Activated naive CD8-positive, alpha-beta T cell treated with anti-CD3 and anti-CD28 coated beads, Interleukin-2, amount 50 U/mL, for 16 hours (primary cell): ENCODE measurements around the gene EMCN.

Experiments
- DNase-seq: peaks from one replicate; pipeline ENCODE4 v3.0.0-alpha.2; 2020; ENCODE audit warnings: low read depth, low spot score

Gene EMCN

DNA sequence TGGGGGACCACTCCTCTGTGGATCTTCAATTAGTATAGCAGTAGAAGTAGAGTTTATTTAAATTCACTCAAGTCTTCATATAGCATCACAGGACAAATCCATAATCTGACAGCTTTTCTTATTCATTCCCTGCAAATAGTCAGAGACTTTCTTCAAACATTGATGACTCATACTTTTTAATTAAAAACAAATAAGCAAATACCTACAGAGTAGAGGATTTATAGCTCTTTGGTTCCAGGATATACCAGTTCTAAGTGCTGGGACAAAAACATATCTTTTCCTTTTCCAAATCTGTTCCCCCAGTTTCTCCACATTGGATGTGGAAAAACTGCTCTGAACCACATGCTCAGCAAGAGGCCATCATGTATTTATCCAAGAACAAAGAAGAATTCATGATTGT is 24.1 kb downstream of the EMCN start:
- DNase-seq = no peak

DNA sequence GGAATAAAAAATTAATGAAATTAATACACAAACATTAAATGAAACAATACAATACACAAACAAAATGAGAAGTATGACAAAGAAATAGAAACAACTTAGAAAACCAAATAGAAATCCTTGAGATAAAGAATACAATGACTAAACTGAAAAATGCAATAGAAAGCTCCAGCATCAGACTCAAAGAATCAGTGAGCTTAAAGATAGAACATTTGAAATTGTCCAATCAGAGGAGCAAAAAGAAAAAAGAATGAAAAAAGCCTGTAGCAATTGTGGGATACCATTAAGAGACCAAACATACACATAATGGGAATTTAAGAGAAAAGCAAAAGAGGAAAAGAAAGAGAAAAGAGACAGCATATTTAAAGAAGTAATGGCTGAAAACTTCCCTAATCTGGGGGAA is 25.7 kb downstream of the EMCN start:
- no peak for DNase-seq

- DNase-seq = no peak
Measured at GRCh38 chr4:100489305-100489704, 28.5 kb downstream of the EMCN start.

GRCh38 chr4:100486496-100486895 is 31.3 kb downstream of the EMCN start:
- no peak for DNase-seq

GRCh38 chr4:100483796-100484195 is 34.0 kb downstream of the EMCN start:
- DNase-seq = no peak

- no peak for DNase-seq
Measured at GRCh38 chr4:100479971-100480370, 37.9 kb downstream of the EMCN start.

DNA sequence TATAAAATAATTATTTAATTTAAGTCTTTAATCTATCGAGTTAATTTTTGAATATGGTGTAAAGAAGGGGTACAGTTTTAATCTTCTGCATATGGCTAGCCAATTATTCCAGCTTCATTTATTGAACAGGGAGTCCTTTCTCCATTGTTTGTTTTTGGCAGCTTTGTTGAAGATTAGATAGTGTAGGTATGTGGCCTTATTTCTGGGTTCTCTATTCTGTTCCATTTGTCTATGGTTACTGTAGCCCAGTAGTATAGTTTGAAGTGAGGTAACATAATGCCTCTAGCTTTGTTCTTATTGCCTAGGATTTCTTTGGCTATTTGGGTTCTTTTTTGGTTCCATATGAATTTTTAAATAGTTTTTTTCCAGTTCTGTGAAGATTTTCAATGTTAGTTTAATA is 48.3 kb downstream of the EMCN start:
- no peak for DNase-seq

DNA sequence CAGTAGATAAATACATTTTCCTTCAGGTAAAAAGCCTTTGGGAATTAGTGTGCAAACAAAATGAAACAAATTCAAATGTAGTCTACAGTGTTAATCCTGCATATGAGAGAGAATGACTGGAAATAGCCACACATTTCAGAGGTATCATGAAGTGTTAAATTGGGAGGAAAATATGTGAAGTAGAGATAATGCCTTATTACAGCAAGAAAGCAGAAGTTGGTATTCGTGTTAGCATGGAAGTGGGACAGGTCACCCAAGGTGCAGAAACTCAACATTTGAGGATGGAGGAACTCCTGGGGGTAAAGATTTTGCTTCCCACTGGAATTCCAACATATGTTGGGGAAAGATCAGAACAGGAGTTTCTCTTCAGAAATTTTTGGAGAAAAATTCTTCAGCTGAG is 51.3 kb downstream of the EMCN start:
- no peak for DNase-seq

DNA sequence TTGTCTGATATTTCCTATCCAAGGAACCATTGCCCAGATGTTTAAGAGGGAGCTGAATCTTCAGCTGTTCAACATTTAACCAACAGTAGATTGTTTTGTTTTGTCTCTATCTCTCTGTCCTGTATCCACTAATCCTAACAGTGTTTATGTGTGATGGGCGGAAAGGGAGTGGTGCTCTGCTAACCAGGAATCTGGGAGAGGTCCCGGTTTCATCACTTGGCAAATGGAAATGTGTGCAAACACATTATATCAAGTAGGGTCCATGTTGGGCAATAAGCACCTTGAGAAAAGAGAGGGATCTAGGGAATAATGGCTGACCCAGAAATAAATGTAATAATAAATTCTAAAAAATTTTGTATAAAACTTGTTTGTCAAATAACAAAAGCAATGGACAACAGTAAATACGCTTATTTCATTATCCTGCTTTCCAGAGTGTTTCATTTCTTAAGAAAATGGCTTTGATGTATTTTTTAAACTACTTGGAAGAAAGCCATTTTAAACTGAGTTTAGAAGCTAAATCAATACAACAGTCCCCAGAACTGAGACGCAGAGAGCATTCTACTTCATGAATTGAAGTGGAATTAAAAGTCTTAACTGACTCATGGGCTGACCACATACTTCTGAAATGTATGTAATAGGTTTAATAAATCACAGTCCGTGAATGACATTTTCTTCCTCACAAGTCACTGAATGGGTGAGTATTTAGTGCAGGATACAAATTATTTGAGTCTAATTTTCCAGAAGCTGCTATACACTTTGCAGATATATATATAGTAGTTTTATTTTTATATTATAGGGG is 55.8 kb downstream of the EMCN start:
- no peak for DNase-seq

DNA sequence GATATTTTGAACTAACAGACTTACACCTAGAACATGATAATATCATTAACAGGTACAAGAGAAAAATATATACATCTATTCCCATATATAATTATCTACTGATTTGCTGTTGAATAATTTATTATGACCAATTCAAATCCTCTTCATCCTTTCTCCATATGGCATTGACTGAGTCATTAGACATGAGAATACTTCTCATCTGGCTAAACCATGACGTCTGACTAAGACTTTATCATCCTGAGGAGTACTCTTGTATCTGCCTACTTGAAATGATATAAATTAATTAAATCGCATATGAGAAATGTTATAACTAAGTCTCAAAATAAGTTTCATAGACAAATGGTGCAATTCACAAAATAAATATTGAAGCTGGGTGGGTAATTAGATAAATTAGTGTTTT is 67.4 kb downstream of the EMCN start:
- DNase-seq = no peak

DNA sequence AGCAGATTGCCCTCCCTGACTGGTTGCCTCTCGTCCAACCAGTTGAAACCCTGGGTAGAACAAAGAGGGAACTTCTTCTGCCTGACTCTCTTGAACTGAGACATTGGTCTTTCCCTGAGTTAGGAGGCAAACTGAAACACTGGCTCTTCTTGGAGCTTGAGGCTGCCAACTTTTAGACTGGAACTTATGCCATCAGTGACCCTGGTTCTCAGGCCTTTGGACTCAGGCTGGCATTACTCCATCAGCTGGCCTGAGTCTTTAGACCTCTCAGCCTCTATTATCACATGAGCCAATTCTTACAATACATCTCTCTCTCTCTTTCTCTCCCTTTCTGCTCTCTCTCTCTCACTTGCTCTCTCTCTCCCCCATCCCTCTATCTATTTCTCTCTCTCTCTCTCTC is 86.4 kb downstream of the EMCN start:
- no peak for DNase-seq

GRCh38 chr4:100430451-100430850 is 87.4 kb downstream of the EMCN start:
- no peak for DNase-seq

GRCh38 chr4:100429616-100430015 is 88.2 kb downstream of the EMCN start:
- no peak for DNase-seq

- no peak for DNase-seq
Measured at GRCh38 chr4:100428051-100428450, 89.8 kb downstream of the EMCN start.

GRCh38 chr4:100424376-100424775 is 93.4 kb downstream of the EMCN start:
- no peak for DNase-seq

DNA sequence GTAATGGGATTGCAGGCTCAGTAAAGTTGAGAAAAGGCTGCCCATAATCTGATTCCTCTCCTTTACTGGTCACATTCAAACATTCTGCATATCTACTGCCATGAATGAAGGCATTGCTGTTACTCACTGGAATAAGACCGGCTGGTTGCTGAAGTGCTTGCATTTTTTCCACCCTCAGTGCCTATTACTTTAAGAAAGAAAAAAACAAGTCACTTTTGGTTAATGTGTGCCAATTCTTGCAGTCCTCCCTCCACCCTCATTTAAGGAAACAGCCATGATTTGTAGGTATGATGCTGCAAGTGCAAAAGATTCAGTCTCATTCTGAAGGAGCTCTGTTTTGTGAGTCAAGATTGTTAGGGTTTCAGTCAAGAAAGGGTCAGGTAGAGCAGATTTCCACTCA is 94.9 kb downstream of the EMCN start:
- no peak for DNase-seq

DNA sequence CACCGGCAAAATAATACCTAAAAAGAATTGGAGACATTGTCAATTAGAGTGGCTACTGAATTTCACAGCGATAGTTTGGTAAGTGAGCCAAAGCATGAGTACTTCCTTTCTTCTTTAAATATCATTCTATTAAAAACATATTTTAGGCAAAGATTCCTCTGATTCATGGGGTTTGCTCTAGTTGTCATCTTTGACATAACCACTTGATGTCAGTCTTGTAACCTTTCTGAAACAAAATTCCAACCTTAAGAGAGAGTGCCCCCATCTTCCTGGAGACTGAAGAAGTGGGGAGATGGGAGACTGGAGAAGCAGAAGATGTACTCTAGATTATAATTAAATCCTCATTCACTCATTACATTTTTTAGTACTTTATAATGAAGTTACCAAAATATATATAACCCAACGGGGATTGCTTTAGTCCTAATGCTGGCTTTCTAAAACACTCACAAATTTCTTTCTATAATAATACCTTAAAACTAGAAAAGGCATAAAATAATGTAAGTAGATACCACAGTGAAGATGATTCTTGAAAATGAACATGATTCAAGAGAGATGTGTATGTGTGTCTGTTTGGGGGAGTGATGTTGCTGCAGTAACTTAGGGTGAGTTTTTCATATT is 96.4 kb downstream of the EMCN start:
- DNase-seq = no peak

DNA sequence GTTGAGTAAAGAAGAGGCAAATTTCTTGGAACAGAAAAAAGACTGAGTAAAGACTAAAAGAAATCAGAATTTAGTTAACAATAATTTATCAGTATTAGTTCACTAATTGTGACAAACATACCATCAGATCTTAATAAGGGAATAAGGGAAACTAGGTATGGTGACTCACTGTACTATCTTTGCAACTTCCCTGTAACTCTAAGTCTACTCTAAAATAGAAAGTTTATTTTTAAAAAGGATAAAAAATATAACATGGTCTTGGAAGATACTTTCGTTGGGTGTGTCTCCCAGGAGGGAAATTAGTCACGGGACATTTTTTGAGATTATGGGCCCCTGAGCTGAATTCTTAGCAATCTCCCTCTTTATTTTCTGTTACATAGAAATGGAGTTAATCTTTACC is 97.3 kb downstream of the EMCN start:
- no peak for DNase-seq

DNA sequence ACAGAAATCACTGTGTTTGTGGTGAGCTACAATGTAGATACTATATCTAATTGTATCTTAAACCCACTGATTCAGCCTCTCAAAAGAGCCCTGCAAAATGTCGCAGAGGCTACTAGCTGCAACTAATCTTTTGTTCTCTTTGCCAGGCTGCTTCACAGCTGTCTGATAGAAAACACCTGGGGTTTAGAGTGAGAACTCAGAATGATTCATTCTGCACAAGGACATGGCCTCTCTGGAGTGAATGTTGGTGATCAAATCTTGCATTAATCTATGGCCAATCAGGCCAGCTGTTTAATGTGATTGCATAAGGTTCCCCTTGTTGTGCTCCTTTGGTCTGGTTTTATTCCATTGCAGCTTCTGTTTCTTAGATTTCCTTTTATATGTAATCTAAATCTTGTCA is 100.3 kb downstream of the EMCN start:
- no peak for DNase-seq

DNA sequence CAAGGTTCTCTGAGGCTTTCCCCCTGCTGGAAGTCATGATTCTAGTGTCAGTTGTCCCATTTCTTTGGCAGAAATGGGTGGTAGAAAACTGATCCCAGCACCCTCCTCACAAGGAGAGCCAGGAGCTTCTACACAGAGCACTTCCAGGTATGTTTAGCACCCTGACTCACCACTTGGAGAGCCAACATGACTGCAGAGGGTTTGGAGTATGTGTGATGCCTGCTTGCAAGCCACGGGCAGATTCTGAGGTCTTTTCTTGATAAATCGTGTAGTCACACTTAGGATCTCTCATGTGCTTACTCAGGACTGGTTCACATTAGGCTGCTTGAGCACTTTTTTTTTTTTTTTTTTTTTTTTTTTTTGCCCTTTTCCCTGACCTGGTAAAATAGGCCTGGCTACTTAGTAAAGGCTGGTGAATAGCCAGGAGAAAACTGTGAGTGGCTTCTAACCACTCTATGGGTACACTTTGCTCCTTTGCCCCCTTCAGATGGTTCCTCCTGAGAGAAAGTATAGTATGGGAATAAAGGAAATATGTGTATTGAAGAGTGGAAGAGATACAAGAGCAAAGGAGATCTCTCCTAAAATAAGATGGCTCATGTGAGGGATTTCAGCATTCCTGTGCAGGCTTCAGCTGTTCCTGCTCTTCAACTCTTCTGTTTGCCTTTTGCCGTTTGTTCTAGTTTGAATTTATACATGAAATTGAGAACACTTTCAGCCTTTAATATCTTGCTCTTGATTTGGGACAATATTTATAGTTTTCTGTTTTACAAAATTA is 103.6 kb downstream of the EMCN start:
- no peak for DNase-seq

DNA sequence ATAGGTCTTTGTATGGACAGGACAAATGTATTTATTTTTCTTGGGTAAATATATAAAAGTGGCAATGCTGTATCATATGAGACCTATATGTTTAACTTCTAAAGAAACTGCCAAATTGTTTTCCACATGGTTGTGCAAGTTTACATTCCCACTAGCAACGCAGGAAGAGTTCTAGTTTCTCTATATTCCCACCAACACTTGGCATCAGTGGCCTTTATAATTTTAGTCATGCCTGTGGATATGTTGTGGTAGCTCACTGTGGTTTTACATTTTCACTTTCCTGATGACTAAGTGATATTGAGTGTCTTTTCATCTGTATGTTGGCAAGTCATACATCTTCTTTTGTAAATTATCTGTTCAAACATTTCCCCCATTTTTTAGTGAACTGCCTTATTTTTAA is 126.0 kb downstream of the EMCN start:
- no peak for DNase-seq

DNA sequence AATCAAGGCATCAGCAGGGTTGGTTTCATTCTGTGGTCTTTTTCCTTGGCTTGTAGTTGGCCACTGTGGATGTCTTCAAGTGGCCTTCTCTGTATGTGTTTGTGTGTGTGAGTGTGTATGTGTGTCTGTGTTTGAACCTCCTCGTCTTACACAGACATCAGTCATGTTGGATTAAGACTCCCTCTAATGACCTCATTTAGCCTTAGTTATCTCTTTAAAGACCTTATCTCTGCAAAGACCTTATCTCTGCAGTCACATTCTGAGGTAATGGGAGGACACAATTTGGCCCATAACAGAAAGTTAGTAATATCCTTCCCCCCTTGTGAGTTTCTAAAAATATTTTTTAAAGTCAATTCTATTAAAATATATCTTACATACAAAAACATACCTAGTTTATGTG is 126.7 kb downstream of the EMCN start:
- no peak for DNase-seq

- no peak for DNase-seq
Measured at GRCh38 chr4:100386270-100386669, 131.6 kb downstream of the EMCN start.
